GM18858 (cell line): Measurements from ENCODE around the gene SACM1L.

ENCODE experiments used
- ATAC-seq: cut with Tn5 transposase; IDR thresholded peaks from one replicate; pipeline ENCODE4 v1.9.1; 2021; ENCODE audit not compliant: unreplicated experiment

SACM1L gene, protein sequence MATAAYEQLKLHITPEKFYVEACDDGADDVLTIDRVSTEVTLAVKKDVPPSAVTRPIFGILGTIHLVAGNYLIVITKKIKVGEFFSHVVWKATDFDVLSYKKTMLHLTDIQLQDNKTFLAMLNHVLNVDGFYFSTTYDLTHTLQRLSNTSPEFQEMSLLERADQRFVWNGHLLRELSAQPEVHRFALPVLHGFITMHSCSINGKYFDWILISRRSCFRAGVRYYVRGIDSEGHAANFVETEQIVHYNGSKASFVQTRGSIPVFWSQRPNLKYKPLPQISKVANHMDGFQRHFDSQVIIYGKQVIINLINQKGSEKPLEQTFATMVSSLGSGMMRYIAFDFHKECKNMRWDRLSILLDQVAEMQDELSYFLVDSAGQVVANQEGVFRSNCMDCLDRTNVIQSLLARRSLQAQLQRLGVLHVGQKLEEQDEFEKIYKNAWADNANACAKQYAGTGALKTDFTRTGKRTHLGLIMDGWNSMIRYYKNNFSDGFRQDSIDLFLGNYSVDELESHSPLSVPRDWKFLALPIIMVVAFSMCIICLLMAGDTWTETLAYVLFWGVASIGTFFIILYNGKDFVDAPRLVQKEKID

DNA sequence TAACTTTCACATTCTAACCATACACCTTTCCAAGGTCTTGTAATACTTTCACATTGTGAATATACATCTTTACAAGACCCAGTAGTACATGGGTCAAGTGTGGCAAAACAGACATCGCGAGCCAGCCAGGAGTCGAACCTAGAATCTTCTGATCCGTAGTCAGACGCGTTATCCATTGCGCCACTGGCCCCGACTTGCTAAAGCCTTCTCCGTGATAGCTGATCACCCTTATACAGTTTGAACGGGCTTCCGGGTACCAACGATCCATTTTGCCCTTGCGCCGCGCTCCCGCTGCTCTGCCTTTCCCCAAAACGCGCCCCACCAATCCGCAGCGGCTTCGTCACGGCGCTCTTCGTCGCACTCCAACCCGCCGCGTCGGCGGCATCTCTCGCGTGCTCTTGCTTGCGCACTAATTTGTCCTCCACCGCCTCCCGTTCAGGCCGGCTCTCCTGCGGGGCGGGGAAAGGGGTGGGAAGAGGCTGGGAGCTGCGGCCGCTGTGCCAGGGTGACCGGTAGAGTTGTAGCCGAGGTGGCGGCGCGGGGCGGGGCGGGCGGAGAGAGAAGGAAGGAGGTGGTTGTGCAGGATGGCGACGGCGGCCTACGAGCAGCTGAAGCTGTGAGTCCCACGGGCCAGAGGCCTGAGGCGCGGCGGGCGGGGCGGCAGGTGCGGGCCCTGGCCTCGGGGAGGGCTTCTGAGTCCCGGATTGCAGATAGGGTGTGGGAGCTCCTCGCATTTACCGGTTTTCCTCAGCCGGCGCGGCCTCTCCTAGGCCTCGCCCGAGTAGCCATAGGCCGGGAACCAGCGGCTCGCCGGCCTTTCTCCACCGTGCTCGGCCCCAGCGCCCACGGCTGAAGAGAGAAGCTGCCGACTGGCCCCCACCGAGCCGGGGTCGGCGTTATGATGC, at the start of gene SACM1L:
SACM1L (plus strand) TSS at position 515 of the 905 bp plus-strand sequence; CDS start at position 585, 70 bp downstream.
- ATAC-seq, result peak; percentile 73

GRCh38 chr3:45640091-45640507, 49.1 kb upstream of the SACM1L start:
- ATAC-seq, result no peak

DNA sequence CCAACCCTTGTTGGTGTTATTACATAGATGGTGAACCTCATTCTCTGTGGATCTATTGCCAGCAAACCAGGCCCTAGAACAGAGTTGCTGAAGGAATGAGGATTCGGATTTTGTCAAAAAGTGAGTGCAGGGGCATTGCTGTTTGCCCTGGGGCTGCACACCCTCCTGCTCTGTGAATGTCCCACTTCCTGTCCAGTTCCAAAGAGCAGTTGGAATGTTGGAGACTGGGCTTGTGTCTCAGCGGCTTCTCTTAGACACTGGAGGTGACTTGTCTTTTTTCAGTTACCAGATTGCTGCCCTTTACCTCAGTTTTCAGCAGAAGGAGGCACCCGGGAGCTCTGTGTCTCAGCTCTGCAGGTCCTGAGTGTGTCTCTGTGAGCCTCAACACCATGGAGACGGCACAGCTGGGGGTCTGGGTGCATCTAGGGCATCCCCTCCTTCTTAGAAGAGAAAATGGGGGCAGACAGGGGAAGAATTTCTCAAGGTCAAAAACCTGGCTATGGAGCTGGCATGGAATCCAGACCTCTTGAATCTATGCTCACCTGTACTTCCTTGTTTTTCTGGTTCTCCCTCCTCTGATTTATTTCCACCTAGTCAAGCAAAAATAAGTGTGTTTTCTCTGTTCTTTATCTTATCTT, 48.4 kb upstream of the SACM1L start:
- ATAC-seq, result no peak

- no peak for ATAC-seq
Observed at GRCh38 chr3:45641756-45642155, 47.4 kb upstream of the SACM1L start.

DNA sequence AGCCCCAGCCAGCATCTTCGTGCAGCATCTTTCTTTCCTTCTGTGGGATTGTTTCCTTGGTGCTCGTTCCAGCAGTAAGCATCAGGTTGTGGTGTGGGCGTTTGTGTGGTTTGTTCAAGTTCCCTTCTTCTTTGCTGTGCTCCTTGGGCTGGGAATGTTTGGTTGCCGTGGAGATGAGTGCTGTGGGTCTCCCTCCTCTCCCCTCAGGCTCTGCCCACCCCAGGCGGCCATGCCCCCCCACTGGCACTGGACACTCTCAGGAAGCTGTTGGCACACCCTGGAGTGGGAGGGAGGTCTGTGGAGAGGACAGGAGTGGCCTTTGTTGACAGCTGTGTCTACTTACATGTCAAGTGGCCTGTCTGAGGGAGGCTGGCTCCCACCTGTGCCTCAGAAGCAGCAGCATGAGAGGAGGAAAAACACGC, 46.5 kb upstream of the SACM1L start:
- ATAC-seq, result no peak

GRCh38 chr3:45644063-45644790, 45.0 kb upstream of the SACM1L start:
- no peak for ATAC-seq

DNA sequence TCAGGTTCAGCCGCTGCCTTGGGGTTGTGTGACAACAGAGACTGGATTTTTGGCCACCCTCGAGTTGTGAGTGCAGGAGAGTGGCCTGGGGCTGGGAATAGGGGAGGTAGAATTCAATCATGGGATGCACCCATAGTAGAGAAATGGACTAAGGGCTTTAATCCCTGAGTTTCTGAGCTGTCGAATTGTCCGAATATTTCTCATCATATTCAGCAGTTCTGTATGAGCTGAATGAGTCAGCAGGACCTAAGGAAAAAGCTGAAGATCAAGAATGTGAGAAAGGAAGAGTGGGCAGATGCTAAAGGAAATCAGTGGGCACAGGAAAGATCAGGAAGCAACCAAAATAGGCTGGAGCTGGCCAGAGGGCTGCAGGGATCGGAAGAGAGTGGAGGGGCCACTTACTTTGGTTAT, 44.4 kb upstream of the SACM1L start:
- no peak for ATAC-seq

DNA sequence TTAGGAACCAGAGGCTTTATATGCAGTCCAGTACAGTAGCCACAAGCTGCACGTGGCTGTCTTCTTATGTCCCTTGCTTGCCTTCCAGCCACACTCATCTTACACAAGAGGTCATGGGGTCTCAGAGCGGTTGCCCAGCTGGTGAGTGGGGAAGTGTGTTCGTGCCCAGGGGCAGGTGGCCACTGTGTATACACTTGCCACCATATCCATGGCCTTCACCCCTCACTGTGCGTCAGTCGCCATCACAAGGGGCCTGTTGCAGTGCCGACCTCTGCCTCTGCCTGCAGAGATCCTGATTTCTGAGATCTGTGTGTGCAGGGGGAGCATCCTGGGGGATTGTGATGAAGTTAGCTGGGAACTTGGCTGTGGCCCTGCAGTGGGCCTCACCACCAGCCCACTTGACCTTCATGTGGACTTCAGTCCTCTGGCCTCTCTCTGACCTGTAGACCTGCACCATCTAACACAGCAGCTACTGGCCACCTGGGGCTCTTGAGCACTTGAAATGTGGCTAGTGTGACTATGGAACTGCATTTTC, 43.1 kb upstream of the SACM1L start:
- ATAC-seq, result no peak

- no peak for ATAC-seq
Observed at GRCh38 chr3:45647148-45647619, 42.0 kb upstream of the SACM1L start.

DNA sequence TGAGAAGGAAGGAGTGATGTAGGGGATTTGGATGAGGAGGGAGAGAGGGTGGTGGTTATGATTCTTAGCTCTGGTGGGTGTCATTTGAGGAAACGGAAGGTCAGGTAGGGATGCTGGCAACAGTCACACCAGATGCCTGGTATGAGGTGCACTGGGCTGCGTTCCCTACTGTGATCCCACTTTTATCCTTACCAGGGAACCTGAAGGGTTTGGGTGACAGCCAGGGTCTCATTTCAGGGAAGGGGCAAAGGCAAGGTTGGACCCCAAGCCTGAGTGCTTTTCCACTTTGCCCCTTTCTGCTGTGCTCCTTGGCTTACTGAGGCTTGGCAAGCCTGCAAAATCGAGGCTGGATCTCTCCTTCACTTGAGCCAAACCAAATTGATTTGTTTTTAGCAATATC, 36.0 kb upstream of the SACM1L start:
- no peak for ATAC-seq

DNA sequence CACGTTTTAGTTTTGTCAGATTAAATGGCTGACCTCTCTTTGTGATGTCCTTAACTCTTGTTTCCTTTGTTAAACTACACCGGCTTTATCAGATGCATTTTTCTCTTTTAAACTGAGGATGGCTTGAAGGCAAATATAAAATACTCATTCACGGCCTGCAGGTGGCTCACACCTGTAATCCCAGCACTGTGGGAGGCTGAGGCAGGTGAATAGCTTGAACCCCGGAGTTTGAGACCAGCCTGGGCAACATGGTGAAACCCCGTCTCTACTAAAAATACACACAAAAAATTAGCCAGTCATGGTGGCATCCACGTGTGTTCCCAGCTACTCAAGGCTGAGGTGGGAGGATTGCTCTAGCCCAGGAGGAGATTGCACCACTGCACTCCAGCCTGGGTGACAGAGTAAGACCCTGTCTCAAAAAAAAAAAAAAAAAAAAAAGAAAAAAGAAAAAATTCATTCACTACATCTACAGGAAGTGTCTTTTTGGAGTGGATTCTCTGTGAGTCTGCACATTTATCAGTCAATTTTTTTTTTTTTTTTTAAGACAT, 34.7 kb upstream of the SACM1L start:
- ATAC-seq, result no peak

- no peak for ATAC-seq
Observed at GRCh38 chr3:45655906-45656305, 33.3 kb upstream of the SACM1L start.

DNA sequence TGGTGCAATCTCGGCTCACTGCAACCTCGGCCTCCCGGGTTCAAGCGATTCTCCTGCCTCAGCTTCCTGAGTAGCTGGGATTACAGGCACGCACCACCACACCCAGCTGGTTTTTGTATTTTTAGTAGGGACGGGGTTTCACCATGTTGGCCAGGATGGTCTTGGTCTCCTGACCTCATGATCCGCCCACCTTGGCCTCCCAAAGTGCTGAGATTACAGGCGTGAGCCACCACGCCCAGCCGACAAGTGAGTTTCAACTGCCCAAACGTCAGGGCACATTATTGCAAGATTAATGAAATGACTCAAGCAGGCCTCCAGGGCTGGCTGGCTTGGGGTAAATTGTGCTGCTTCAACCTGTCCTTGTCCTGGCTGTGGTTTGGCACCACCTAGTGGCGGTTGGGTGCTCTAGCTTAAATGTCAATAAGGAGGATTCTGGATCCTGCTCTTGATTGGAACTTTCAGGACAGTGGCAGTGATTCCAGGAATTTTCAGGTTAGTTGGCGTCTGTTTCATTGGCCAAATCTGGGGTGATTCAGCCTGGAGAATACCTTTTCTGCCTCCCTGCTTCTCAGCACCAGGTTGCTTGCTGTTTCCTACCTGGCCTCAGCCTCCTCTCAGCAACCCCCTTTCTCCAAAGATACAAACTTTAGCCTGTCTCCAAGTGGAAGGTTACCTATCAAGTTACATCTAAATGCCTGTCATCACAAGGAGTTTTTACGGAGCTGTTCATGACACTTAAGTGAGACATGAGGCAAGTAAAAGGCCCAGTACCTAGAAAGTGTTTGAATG, 32.4 kb upstream of the SACM1L start:
- no peak for ATAC-seq

DNA sequence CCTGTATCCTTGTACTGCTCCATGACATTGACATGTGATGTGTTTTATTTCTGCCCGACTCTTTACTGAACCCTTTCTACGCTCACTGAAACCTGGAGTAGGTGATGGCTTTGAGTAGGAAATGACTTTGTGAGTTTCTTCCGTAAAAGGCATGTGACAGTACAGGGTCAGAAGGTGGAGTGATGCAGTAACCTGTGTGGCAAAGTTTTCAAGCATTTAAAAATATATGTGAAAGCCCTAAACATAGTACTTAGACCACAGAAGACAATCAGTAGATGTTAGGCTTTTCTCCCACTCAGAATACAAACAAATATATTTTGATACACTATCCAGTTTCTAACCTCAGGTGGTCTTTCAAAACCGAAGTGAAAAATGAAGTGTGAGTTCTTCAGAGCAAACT, 31.3 kb upstream of the SACM1L start:
- ATAC-seq, result peak; percentile 70

DNA sequence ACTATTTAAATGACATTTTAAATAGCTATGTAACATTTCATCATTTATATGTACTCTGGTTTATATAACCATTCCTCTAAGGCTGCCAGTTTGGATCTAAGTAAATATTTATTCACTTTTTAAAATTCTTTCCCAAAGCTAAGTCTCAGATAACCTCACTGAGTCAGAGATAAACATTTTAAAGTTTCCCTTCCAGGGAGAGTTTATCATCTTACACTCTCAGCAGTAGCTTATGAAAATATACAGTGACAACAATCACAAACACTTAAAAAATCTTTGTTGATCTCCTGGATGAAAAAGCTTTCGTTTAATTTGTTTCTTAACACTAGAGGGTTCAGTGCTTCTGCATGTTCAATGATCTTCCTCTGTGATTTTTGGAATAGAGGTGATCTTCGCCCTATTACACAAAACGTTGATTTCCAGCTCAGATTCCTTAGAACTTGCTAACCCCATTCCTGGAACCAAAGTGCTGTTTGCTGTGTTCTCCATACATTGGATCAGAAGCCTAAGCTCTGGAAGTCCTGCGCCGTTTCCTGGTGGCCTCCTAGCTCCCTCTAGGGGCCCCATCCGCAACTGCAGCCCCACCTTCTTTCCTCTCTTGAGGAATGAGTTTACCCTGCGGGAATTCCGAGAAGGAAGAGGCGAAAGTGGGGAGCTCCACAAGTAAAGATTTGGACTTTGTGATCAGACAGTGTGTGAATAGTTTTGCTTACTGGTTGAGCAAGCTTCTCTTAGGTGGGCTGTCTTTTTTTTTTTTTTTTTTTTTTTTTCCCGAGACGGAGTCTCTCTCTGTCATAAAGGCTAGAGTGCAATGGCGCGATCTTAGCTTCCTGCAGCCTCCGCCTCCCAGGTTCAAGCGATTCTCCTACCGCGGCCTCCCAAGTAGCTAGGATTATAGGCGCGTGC, 29.3 kb upstream of the SACM1L start:
- ATAC-seq, result no peak

DNA sequence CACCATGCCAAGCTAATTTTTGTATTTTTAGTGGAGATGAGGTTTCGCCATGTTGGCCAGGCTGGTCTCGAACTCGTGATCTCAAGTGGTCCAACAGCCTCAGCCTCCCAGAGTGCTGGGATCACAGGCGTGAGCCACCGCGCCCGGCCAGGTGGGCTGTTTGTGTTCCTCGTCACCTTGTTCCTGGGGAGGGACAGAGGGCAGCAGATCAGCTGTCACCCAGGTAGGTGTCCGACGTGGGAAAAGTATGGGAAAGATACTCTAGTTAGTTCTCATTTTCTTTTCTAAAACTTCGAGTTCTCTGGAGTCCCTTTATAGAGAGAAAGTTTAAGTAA, 28.7 kb upstream of the SACM1L start:
- ATAC-seq, result no peak

GRCh38 chr3:45664578-45664977, 24.6 kb upstream of the SACM1L start:
- peak; percentile 68 for ATAC-seq

GRCh38 chr3:45665101-45665572, 24.1 kb upstream of the SACM1L start:
- ATAC-seq, result no peak
